NCI-H2107 treated with DMSO at 0.1 percent for 48 hours (cell line): ENCODE results near the gene GPNMB.

ENCODE experiments used
- DNase-seq: peaks from one replicate; lab custom pipeline; 2025; ENCODE audit not compliant: unreplicated experiment; lab: John Stamatoyannopoulos, UW

GPNMB gene

GRCh38 chr7:23228412-23228811 is 18.2 kb upstream of the GPNMB start:
- no peak for DNase-seq

GRCh38 chr7:23230641-23231101 is 15.9 kb upstream of the GPNMB start:
- DNase-seq, result no peak

- DNase-seq, result no peak
Observed at GRCh38 chr7:23232966-23233365, 13.6 kb upstream of the GPNMB start.

GRCh38 chr7:23234569-23235296 is 11.8 kb upstream of the GPNMB start:
- DNase-seq, result peak; percentile 43

GRCh38 chr7:23235813-23236221 is 10.8 kb upstream of the GPNMB start:
- DNase-seq, result no peak

- DNase-seq, result no peak
Observed at GRCh38 chr7:23237000-23237399, 9.6 kb upstream of the GPNMB start.

GRCh38 chr7:23238983-23239652 is 7.5 kb upstream of the GPNMB start:
- DNase-seq, result no peak

- DNase-seq, result no peak
Observed at GRCh38 chr7:23239698-23240097, 6.9 kb upstream of the GPNMB start.

- no peak for DNase-seq
Observed at GRCh38 chr7:23242321-23242720, 4.3 kb upstream of the GPNMB start.

GRCh38 chr7:23242935-23243334 is 3.6 kb upstream of the GPNMB start:
- no peak for DNase-seq

- DNase-seq, result no peak
Observed at GRCh38 chr7:23247046-23247602, 549 bp downstream of the GPNMB start.

GRCh38 chr7:23247603-23248335 is 1.2 kb downstream of the GPNMB start:
- DNase-seq, result no peak

GRCh38 chr7:23249486-23249885 is 2.9 kb downstream of the GPNMB start:
- no peak for DNase-seq

- no peak for DNase-seq
Observed at GRCh38 chr7:23254051-23254681, 7.6 kb downstream of the GPNMB start.

GRCh38 chr7:23256731-23257130 is 10.2 kb downstream of the GPNMB start:
- DNase-seq, result no peak

- no peak for DNase-seq
Observed at GRCh38 chr7:23260371-23260770, 13.8 kb downstream of the GPNMB start.

GRCh38 chr7:23261843-23262452 is 15.4 kb downstream of the GPNMB start:
- peak; percentile 23 for DNase-seq

GRCh38 chr7:23264916-23265458 is 18.4 kb downstream of the GPNMB start:
- DNase-seq, result no peak

GRCh38 chr7:23266918-23267317 is 20.3 kb downstream of the GPNMB start:
- no peak for DNase-seq

- no peak for DNase-seq
Observed at GRCh38 chr7:23267357-23267756, 20.8 kb downstream of the GPNMB start.
